Stimulated activated CD8-positive, alpha-beta memory T cell treated with anti-CD3 and anti-CD28 coated beads, Interleukin-4, amount 100 ng/mL, for 1 hour (primary cell): ENCODE measurements around the gene PITPNM2.
"Not testable (repeated sequence)": the region's sequence is repeated elsewhere in the genome, so short reads cannot be mapped to it uniquely, and the experiment has no call there.

Experiments
- DNase-seq, 2 donors: peaks; one replicate each; pipeline ENCODE4 v3.0.0-alpha.2; 2020; ENCODE audit warnings: low read depth in 2 of 2, low spot score in 1 of 2

The PITPNM2 gene

DNA sequence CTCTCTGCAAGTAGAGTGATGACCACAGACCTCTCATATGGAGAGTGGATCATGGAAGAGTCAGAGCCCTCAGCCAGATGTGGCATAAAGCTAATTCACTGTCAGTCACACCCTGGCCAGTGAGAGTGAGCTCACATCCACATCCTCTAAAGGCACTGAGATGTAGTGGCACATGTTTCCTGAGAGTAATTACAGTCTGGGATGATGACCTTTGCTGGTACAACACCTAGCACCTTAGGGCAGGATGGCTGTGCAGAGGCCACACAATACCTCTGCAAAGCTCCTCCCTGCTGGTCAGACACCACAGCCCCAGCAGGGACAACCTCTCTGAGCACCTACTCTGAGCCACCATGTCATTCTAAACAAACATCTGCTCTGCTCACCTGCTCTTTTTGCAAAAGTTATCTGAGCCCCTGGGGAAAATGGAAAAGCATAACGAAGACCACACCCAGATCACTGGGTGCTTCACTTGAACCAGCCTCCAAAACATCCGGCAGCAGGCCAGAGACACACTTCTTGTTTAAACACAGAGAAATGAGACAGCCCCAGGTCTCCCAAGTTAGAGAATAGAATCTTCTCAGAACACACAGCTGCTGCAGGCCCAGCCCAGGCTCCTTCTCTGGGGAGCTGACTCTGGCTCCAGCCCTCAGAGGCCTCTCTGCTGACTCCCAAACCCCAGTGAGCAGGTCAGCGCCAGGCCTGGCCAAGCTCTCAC lies 30.3 kb downstream of the PITPNM2 start:
- DNase-seq: no peak

DNA sequence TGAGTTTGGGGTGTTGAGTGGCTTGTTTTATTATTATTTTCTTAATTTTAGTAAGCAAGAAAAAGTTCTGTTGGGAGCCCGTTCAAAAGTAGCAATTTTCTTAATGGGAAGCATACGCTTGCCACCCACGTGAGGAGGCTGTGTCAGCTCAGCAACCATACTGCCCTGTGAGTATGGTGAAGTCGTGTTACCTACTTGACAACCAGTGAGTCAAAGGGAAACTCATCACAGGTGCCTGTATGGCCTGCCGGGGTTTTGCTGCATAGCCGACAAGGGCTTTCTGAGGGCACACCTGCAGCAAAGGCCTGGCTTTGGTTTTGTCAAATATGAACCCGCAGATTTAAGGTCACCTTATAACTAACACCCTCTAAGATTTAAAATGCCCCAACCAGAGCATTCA lies 31.1 kb downstream of the PITPNM2 start:
- DNase-seq: no peak

DNA sequence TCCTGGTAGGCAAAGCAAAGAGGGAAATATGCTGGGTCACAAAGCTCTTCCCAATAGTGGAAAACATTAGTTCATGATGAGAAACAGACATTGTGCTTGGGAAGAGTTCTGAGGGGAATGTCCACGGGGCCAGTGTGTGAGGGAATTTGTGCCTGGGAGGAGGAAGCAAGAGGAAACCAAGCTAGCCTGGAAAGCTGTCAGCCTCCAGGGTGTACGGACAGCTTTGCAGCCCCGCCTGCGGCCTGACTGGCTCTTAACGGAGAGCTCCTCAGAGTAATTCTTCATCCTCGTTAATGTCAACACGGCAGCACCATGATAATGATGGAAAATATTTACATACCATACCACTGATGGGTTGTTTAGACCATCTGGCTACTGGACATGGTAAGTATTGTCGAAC lies 32.4 kb downstream of the PITPNM2 start:
- no peak for DNase-seq

DNA sequence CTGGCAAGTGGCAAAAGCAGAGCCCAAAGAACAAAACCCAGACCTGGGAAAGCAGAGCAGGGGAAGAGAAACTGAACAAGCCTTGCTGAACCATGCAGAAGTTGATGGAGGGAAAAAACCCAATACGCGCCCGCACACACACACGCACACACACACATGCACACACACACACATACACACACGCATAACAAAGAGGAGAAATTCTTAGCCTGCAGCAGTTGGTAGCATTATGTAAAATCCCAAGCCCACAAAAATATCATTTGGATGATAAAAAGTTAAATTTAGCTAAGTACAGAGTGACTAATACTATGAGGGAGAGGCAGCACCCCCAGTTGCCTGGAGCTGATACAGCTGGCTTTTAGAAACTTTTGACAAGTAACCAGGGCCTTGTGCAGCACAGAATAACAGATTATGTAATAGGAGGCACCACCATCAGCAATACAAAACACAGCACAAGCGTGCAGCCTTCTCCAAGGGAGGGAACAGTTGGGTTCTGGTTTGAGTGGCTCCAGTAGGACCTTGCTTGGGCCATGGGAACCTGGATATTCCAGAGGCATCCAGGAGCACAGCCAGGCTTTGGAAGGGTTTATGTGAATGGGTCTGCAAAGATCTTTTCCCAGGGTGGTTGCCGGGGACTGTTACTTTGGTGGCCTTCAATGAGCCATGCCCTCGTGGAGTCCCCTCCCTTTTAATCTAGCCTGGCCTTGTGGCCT lies 35.3 kb downstream of the PITPNM2 start:
- no peak for DNase-seq

DNA sequence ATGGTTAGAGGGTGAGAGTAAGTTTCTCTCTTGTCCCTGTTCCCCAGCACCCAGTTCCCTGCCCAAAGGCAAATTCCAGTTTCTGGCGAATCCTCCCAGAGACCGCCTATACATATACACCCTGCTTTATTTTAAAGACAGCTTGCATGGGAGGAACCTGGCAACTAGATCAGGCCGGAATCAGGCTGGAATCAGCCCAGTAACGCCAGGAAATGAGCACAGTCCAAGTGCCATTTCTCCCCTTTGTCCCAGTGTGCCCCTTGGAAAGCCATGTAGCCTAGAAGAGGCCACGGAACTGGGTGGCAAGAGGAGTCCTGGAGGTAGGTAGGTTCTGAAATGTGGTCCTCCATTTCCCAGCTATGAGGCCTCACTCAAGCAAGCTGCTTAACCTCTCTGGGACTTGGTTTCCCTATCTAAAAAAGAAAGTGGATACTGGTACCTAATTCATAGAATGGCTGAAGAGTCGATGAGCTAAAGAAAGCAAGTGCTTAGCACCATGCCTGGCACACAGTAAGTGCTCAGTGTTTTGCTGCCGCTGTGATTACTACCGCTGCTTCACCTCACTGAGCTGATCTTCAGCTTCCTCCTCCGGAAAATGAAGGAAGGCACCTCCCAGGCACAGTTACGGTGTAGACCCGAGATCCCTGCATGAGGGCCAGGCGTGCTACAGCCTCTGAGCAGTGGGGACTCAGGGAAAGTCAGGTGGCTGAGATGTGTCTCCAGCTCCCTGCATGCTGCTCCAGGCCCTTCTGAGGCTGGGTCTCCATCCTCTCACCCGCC lies 36.4 kb downstream of the PITPNM2 start:
- DNase-seq: no peak

DNA sequence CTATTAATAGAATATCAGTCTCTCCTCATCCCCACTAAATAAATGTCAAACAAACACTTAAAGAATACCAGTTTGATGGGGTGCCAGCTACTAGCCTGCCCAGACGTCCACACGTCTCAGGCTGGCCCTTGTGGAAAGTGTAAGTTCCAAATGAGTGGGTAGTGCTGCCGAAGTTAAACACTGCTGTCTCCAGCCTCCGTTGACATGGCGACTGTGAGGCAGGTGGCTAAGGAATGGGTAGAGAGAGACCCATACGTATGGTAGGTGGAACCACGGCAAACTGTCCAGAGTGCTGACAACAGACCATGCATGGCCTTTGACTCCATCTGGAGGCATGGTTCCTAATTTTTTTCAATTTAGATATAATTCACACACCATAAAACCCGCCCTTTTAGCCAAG lies 37.9 kb downstream of the PITPNM2 start:
- DNase-seq: no peak

DNA sequence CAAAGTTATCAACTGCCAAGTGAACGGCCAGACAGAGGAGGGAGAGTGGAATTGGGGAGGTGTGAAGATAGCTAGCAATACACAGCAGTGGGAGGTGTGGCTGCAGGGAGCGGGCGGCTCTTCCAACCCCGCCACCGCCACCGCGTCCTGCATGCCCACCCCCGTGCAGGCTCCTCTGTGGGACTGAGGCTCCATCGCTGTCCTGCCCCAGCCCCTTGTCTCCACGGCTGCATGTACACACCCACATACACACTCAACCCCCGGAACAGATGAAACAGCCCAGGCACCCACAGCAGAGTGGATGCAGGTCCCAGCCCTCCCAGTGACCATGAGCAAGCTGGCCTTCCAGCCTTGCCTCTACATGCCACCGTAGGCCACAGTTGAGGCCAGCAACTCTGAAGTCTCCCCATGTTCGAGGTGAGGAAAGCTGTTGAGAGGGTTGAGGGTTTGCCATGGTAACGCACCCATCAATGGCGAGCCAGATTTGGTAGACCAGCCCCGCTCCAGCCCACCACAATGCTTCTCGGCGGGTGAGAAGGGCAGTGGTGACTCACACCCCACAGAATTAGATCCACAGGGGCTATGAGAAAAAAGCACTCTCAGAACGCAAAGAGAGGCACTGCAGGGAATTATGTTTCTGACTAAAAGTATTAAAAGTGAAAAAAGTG lies 39.3 kb downstream of the PITPNM2 start:
- DNase-seq: no peak

DNA sequence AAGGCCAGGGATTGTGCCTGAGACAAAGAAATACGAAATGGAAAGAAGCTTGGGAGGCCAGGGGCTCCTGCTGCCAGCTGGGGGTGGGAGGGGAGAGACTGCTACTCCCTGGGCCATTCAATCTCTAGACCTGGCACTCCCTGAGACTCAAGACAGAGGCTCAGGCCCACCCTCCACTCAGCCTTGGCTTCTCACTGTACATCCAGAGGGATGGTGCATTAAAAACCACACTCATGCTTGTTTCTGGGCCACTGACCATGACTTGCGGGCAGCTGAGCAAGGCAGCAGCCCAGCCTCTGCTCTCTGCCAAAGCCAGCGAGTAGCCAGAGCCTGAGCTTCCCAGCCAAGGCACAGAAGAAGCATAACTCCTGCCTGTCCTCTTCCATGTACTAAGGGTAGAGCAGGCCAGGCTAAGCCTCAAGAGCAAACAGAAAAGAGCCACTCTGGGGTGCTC lies 41.5 kb downstream of the PITPNM2 start:
- no peak for DNase-seq

DNA sequence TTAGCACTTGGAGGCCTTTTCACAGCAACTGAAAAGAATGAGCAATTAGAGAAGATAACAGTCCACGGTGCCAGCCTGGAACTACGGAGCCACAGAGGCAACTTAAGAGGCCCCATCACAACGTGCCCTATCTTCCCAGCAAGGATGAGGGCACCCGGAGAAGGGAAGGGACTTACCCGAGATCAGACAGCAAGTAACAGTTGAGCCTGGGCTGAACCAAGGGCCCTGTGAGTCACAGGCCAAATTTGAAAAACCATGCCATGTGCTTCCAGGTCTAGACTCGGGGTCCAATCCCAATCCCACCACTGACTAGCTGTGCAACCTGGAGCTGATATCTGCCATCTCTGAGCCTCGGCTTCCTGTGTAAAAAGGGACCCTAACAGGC lies 42.2 kb downstream of the PITPNM2 start:
- no peak for DNase-seq

DNA sequence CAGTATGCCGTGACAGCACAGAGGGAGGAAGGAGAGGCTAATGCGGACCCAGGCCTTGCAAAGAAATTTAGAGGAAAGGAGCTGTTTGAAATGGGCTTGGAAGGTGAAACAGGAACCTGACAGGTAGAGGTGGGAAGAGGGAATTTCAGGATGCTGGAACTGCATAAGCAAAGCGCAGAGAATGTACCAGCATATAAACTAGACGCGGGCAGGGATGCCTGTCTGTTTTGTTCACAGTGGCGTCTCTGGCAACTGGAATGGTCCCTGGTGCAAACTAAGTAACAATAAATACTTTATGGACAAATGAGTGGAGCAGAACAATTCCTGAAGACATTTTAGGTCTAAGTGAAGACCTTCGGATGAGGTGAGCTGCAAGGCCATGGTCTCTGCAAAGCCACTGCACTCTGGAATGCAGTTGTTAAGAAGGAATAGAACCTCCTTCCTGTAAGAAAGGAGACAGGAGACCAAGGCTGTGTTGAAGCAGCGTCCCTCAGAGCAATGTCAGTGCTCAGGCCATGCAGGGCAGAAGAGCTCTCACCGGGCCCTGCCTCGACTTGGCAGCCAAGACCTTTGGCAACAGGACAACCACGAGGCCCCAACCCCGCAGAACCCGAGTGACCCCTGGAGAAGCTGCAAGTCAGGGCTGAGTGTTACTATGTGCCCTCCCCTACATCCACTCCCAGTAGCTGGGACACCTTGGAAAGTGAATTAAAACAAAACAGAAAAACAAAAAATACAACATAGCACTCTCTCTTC lies 42.8 kb downstream of the PITPNM2 start:
- no peak for DNase-seq

DNA sequence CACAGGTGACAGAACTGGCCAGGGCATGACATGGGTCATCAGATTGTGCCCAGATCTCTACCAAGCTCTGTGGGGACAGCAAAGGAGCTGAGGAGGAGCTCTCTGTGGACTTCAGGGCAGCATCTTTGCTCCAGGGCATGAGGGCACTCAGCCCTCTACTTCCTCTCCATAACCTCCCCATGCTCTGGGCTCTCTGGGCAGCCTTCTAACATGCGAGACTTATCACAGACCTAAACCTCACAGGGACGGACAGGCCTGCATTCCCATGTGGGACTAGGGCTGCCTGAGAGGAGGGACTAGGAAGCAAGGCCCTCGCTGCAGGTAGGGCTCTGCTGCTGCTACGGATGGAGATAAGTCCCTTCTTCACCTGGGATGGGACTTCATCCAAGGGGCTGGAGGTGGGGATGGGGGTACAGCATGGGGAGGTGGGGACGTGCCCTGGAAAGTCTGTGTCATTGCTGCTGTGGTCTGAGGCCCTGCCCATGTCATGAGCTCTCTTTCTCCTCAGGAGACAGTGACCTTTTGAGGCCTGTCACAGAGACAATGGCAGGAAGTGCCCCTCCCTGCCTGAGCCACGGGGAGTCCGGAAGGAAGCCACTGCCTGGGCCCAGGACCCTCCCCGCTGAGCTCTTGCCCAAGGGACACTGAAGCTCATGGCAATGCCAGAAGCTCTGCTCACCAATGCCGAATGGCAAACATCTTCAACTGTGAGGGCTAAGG lies 44.1 kb downstream of the PITPNM2 start:
- peak in 1 of 2 donors; percentile 33 for DNase-seq

DNA sequence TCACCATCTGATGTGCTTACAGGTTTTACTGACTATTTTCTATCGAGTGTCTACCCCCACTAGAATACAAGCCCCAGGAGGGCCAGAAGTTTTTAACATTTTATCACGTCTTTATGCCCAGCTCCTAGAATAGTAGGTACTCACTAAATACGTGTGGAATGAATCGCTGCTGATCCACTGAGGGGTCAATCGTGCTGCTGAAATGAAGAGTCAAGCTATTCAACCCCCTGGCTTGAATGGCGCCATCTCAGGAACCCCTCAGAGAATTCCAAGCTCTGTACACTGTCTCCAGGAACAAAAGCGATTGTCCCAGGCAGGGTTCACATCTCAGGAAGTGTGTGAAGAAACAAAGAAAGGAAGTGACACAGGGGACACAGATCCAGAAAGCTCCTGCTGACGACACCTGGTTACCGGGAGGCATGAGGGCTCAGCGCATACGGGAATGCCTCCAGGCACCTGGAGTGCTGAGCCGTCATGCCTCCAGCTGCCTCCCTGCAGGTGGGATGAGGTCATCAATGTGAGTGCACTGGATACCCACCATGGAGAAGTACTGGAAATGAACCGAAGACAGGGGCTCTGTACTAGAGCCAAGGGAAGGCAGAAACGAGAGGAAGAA lies 45.6 kb downstream of the PITPNM2 start:
- no peak for DNase-seq

DNA sequence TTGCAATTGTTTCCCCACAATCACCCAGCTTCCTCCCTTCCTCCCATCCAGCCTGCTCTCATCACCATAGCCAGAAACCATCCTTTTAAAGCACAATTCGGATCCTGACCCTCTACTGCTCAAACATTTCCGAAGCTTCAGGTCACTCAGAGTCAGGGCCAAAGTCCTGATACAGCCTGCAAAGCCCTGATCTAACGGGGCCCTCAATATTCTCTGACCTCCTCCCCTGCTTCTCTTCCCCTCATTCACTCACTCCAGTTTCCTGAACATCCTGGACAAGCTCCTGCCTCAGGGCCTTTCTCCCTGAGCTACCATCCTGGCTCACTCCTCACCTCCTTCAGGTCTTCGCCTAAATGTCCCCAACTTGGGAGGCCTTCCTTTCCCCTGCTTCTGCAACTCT lies 46.1 kb downstream of the PITPNM2 start:
- DNase-seq: no peak

DNA sequence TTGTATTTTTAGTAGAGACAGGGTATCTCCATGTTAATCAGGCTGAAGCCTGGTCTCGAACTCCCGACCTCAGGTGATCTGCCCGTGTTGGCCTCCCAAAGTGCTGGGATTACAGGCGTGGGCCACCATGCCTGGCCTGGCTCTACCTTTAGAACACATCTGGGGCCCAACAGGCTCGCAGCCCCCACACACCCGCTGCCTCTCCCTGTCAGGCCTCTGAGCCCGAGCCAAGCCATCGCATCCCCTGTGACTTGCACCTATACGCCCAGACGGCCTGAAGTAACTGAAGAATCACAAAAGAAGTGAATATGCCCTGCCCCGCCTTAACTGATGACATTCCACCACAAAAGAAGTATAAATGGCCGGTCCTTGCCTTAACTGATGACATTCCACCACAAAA lies 46.8 kb downstream of the PITPNM2 start:
- not testable (repeated sequence) for DNase-seq

DNA sequence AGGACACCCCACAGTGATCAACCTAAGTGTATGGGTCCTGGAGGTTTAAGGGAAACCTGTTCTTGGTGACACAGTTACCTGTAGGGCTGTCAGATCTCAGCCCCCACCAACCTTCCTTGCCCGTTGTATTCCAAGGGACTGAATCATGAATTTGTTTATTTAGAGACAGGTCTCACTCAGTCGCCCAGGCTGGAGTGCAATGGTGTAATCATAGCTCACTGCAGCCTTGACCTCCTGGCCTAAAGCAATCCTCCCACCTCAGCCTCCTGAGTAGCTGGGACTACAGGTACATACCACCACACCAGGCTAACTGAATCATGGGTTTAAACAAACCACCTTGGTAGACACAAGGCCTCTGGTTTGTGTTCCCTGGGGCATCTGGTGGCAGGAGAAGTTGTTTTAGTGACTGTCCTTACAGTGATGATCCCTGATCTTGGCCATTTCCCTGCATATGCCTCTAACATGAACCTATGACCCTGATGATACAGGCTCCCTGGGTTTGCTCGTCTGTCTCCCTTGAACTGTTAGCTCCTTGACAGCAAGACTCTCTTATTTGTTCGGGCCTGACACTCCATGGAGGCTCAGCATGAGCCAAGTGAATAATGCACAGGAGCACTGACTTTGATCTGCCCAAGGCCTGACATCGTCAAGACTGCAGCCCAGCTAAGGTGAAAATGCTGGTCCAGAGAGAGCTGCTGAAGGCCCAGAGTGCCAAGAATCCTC lies 47.9 kb downstream of the PITPNM2 start:
- DNase-seq: no peak

DNA sequence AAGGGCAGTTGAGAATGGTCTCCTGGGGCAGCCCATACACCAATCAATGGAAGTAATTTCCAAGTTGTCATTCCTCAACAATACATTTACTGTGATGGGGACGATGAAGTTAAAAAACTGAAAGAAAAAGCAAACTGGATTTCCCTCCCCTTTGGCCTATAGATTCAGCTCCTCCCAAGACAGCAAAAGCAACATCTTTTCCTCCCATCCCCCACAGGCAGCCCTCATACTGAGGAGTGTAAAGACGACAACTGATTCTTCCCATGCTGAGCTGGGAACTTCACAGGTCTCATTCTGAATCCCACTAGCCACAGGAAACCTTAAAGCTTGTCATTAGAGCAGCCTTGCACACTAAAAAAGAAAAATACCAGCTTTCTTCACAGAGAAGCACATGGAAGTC lies 48.5 kb downstream of the PITPNM2 start:
- DNase-seq: no peak

DNA sequence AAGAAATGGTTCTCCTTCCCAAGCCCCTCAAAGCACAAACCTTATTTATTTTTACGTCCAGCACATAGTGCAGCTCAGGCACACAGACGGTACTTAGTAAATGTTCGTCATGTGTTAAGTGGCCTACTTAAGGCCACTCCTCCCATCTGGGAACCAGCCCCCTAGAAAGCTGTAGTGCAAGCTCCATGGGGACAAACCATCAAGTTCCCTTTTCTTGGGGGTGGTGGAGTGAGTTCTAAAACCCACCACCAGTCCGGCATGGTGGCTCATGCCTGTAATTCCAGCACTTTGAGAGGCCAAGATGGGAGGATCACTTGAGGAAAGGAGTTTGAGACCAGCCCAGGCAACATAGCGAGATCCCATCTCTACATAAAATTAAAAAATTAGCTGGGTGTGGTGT lies 49.4 kb downstream of the PITPNM2 start:
- DNase-seq: no peak
